ENCODE results near the gene ADGRV1.

The ADGRV1 gene

GRCh38 chr5:90949469-90950358 is 391.1 kb downstream of the ADGRV1 start:
- TF ChIP-seq FOXP2 (optimal IDR thresholded peaks at IDR 0.05; ENCODE audit: borderline replicate concordance, extremely low read depth, extremely low read length, insufficient read depth): no peak
- no peak for TF ChIP-seq SIN3A (IDR thresholded peaks at IDR 0.05; ENCODE audit: borderline replicate concordance, insufficient read depth, low read length)
- TF ChIP-seq TAF1 (IDR thresholded peaks at IDR 0.05; ENCODE audit: borderline replicate concordance, insufficient read depth, low read length): no peak
- no peak for TF ChIP-seq REST (IDR thresholded peaks at IDR 0.05; ENCODE audit: insufficient read depth in 1 of 2, low read depth in 2 of 2, low read length in 2 of 2)
- TF ChIP-seq POLR2AphosphoS5 (IDR thresholded peaks at IDR 0.05; ENCODE audit: low read depth, low read length): no peak

DNA sequence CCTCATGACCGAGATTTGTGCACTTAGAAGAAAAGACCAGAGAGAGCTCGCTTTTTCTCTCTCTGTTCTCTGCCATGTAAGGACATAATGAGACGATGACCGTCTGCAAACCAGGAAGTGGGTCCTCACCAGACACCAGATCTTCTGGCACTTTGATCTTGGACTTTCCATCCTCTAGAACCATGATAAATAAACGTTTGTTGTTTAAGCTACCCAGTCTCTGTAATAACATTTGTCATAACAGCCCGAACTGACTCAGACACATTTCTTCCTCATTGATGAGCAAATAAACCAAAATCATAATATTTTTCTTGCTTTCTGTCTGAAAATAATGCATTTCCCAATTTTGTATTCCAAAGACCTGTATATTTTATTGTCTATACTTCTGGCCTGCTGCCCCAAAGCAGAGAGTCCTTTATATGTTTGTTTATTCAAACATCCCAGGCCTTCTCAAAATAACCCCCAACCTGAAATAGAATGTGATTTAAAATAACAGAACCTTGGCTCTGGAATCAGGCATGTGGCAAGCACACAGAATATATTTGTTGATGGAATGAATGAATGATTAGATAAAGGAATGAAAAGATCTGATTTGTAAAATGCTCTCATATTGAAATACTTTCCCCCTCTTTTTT is 396.5 kb downstream of the ADGRV1 start:
- TF ChIP-seq TAF1 (IDR thresholded peaks at IDR 0.05; ENCODE audit: borderline replicate concordance, insufficient read depth, low read length) (no peak), POLR2AphosphoS5 (IDR thresholded peaks at IDR 0.05; ENCODE audit: low read depth, low read length) (no peak), SIN3A (IDR thresholded peaks at IDR 0.05; ENCODE audit: borderline replicate concordance, insufficient read depth, low read length) (no peak)

GRCh38 chr5:90956511-90957097 is 398.0 kb downstream of the ADGRV1 start:
- TF ChIP-seq SIN3A (IDR thresholded peaks at IDR 0.05; ENCODE audit: borderline replicate concordance, insufficient read depth, low read length): no peak
- no peak for TF ChIP-seq REST (IDR thresholded peaks at IDR 0.05; ENCODE audit: insufficient read depth in 1 of 2, low read depth in 2 of 2, low read length in 2 of 2)
- no peak for TF ChIP-seq FOXP2 (optimal IDR thresholded peaks at IDR 0.05; ENCODE audit: borderline replicate concordance, extremely low read depth, extremely low read length, insufficient read depth)
- TF ChIP-seq TAF1 (IDR thresholded peaks at IDR 0.05; ENCODE audit: borderline replicate concordance, insufficient read depth, low read length): no peak
- TF ChIP-seq POLR2AphosphoS5 (IDR thresholded peaks at IDR 0.05; ENCODE audit: low read depth, low read length): no peak

GRCh38 chr5:90957906-90958305 is 399.3 kb downstream of the ADGRV1 start:
- TF ChIP-seq POLR2AphosphoS5 (IDR thresholded peaks at IDR 0.05; ENCODE audit: low read depth, low read length) (no peak), FOXP2 (optimal IDR thresholded peaks at IDR 0.05; ENCODE audit: borderline replicate concordance, extremely low read depth, extremely low read length, insufficient read depth) (no peak)

DNA sequence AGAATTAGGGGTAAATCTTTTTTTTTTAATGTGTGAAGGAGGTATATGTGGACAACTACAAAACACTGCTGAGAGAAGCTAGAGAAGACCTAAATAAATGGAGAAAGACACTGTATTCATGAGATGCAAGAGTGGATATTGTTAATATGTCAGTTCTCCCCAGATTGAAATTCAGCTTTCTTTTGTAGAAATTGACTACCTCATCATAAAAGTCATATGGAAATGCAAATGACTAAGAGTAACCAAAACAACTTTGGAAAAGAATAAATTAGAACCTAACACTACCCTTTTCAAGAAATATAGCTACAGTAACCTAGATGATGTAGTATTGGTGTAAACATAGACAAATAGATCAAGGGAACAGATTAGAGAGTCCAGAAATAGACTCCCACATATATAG is 400.7 kb downstream of the ADGRV1 start:
- TF ChIP-seq POLR2AphosphoS5 (IDR thresholded peaks at IDR 0.05; ENCODE audit: low read depth, low read length) (no peak), REST (IDR thresholded peaks at IDR 0.05; ENCODE audit: insufficient read depth in 1 of 2, low read depth in 2 of 2, low read length in 2 of 2) (no peak), SIN3A (IDR thresholded peaks at IDR 0.05; ENCODE audit: borderline replicate concordance, insufficient read depth, low read length) (no peak), TAF1 (IDR thresholded peaks at IDR 0.05; ENCODE audit: borderline replicate concordance, insufficient read depth, low read length) (no peak), FOXP2 (optimal IDR thresholded peaks at IDR 0.05; ENCODE audit: borderline replicate concordance, extremely low read depth, extremely low read length, insufficient read depth) (no peak)

Measured in PFSK-1 (cell line).